HepG2 (cell line): Measurements from ENCODE around the gene TUBGCP6. TPM values are rescaled to one million over a fixed set of nuclear protein-coding genes. Genes with fewer than 3 reads are reported as not detected.

Experiments
- ATAD3A ChIP-seq: sonication (generic); formaldehyde crosslinking; IDR thresholded peaks from 2 replicates; pipeline ENCODE4 v1.4.0; 2020; ENCODE audit warnings: missing genetic modification reagents
- BHLHE40 ChIP-seq: IDR thresholded peaks from 2 replicates; pipeline ENCODE4 v1.6.1; 2011; ENCODE audit warnings: low read length, improper control_type of control experiment
- CEBPB ChIP-seq: IDR thresholded peaks from 2 replicates; pipeline ENCODE4 v1.6.1; 2011; ENCODE audit warnings: low read depth, low read length, improper control_type of control experiment, borderline replicate concordance
- GATAD2A ChIP-seq: IDR thresholded peaks from 2 replicates; pipeline ENCODE4 v1.6.1; 2016
- GZF1 ChIP-seq: sonication (generic); formaldehyde crosslinking; IDR thresholded peaks from 2 replicates; pipeline ENCODE4 v1.5.1; 2020; ENCODE audit warnings: mild to moderate bottlenecking, missing genetic modification reagents
- LCORL ChIP-seq, 2 experiments: fragments of 450-650 bp in 1 of 2; sonication (generic) in 1 of 2; formaldehyde crosslinking in 1 of 2; IDR thresholded peaks; 2 replicates each; pipeline versions ENCODE4 v1.5.0 to v1.6.1; 2017 to 2020; ENCODE audit warnings: antibody characterized with exemption in 1 of 2, missing genetic modification reagents in 1 of 2
- MAZ ChIP-seq, 2 experiments: sonication (generic) in 1 of 2; formaldehyde crosslinking in 1 of 2; IDR thresholded peaks; 2 replicates each; pipeline versions ENCODE4 v1.5.0 to v1.6.1; 2012 to 2020; ENCODE audit warnings: low read depth in 2 of 2, mild to moderate bottlenecking in 2 of 2, borderline replicate concordance in 1 of 2, improper control_type of control experiment in 1 of 2, low read length in 1 of 2, missing genetic modification reagents in 1 of 2, moderate library complexity in 1 of 2
- PATZ1 ChIP-seq: sonication (generic); formaldehyde crosslinking; IDR thresholded peaks from 2 replicates; pipeline ENCODE4 v1.4.0; 2020; ENCODE audit warnings: missing genetic modification reagents
- REXO4 ChIP-seq: sonication (generic); formaldehyde crosslinking; IDR thresholded peaks from 2 replicates; pipeline ENCODE4 v1.8.0; 2022; ENCODE audit warnings: missing genetic modification reagents, mild to moderate bottlenecking, borderline replicate concordance
- SOX5 ChIP-seq: IDR thresholded peaks from 2 replicates; pipeline ENCODE4 v1.6.1; 2016; ENCODE audit warnings: borderline replicate concordance
- THAP9 ChIP-seq: sonication (generic); formaldehyde crosslinking; IDR thresholded peaks from 2 replicates; pipeline ENCODE4; 2020; ENCODE audit warnings: missing genetic modification reagents, mild to moderate bottlenecking, borderline replicate concordance
- ZIK1 ChIP-seq: sonication (generic); formaldehyde crosslinking; IDR thresholded peaks from 2 replicates; pipeline ENCODE4 v1.5.0; 2020; ENCODE audit warnings: mild to moderate bottlenecking, low read depth, missing genetic modification reagents, borderline replicate concordance
- ZNF274 ChIP-seq: sonication (generic); formaldehyde crosslinking; IDR thresholded peaks from 2 replicates; pipeline ENCODE4 v1.5.1; 2020; ENCODE audit warnings: mild to moderate bottlenecking, missing genetic modification reagents
- ZNF280B ChIP-seq: sonication (generic); formaldehyde crosslinking; IDR thresholded peaks from 2 replicates; pipeline ENCODE4 v1.5.0; 2020; ENCODE audit warnings: missing genetic modification reagents, mild to moderate bottlenecking, borderline replicate concordance
- ZNF569 ChIP-seq: sonication (generic); formaldehyde crosslinking; IDR thresholded peaks from 2 replicates; pipeline ENCODE4 v1.5.0; 2020; ENCODE audit warnings: mild to moderate bottlenecking, missing genetic modification reagents, moderate library complexity, borderline replicate concordance
- ZNF598 ChIP-seq: sonication (generic); formaldehyde crosslinking; IDR thresholded peaks from 2 replicates; pipeline ENCODE4 v1.5.1; 2020; ENCODE audit warnings: mild to moderate bottlenecking, missing genetic modification reagents, borderline replicate concordance
- ZNF670 ChIP-seq: sonication (generic); formaldehyde crosslinking; IDR thresholded peaks from 2 replicates; pipeline ENCODE4 v1.8.0; 2022; ENCODE audit warnings: mild to moderate bottlenecking, missing genetic modification reagents, borderline replicate concordance
- ZNF691 ChIP-seq: sonication (generic); formaldehyde crosslinking; IDR thresholded peaks from 2 replicates; pipeline ENCODE4 v1.4.0; 2020; ENCODE audit warnings: missing genetic modification reagents, low read depth, mild to moderate bottlenecking, borderline replicate concordance
- ZNF713 ChIP-seq: sonication (generic); formaldehyde crosslinking; IDR thresholded peaks from 2 replicates; pipeline ENCODE4 v1.4.0; 2020; ENCODE audit warnings: mild to moderate bottlenecking, missing genetic modification reagents
- ZNF816 ChIP-seq: sonication (generic); formaldehyde crosslinking; IDR thresholded peaks from 2 replicates; pipeline ENCODE4 v1.8.0; 2022; ENCODE audit warnings: missing genetic modification reagents, mild to moderate bottlenecking, borderline replicate concordance
- polyA plus RNA-seq, 8 experiments: library from polyadenylated mRNA; depleted of rRNA in 3 of 8; stranded (reverse) in 7 of 8; unstranded in 1 of 8; fragments of >200 nt; fragmentation: Illumina TruSeq in 4 of 8; extraction: Trizol in 4 of 8; gene quantifications; 2 replicates each; pipeline versions ENCODE4 v1.2.1 to v1.2.3, GENCODE V29; 2011 to 2016; ENCODE audit warnings: low read depth in 4 of 8, missing spikeins in 1 of 8, mixed read lengths in 1 of 8; ENCODE audit not compliant: insufficient read depth in 1 of 8
- total RNA-seq, 5 experiments: library from RNA; depleted of rRNA; stranded (reverse); fragments of >200 nt; fragmentation: Illumina TruSeq; extraction: Trizol; gene quantifications; 2 replicates each; pipeline ENCODE4 v1.2.3, GENCODE V29; 2016; ENCODE audit warnings: low read depth in 1 of 5

The TUBGCP6 gene
- total and polyA plus RNA-seq, 2 of the 13 experiments (the other 11 are each of a cell fraction or from before 2014, with no cell fraction given) = 14.6 to 15.7 TPM

GRCh38 chr22:50244420-50245213 is at the start of gene TUBGCP6 (continued):
- TF ChIP-seq ZNF280B (CRISPR knock-in tag) (peak; percentile 52; the same call in 1 of the 2 replicates), PATZ1 (CRISPR knock-in tag) (peak; percentile 24; the same call in 1 of the 2 replicates), BHLHE40 (peak; percentile 32; the same call in 1 of the 2 replicates), MAZ (IDR thresholded peaks at IDR 0.05; ENCODE audit: borderline replicate concordance, low read depth, low read length) (0 out of 2 replicates have a peak, but pooled peaks have one; percentile 5), MAZ (CRISPR knock-in tag; IDR thresholded peaks at IDR 0.05; ENCODE audit: low read depth) (peak; percentile 84), ZNF598 (CRISPR knock-in tag) (0 out of 2 replicates have a peak, but pooled peaks have one; percentile 74), GZF1 (CRISPR knock-in tag) (peak; percentile 50; the same call in 1 of the 2 replicates), REXO4 (CRISPR knock-in tag) (no peak), ZNF569 (CRISPR knock-in tag) (no peak), ZNF670 (CRISPR knock-in tag) (no peak; the same call in 1 of the 2 replicates), ZNF713 (CRISPR knock-in tag) (0 out of 2 replicates have a peak, but pooled peaks have one; percentile 92), CEBPB (no peak), ZIK1 (CRISPR knock-in tag) (no peak; the same call in 1 of the 2 replicates), THAP9 (peak; percentile 86), ZNF816 (CRISPR knock-in tag) (no peak), LCORL (IDR thresholded peaks at IDR 0.05) (no peak), LCORL (CRISPR knock-in tag; IDR thresholded peaks at IDR 0.05) (peak; percentile 50; the same call in 1 of the 2 replicates), ATAD3A (no peak), GATAD2A (CRISPR knock-in tag) (peak; percentile 53; the same call in 1 of the 2 replicates), ZNF274 (CRISPR knock-in tag) (peak; percentile 71; the same call in 1 of the 2 replicates), ZNF691 (peak; percentile 90), SOX5 (CRISPR knock-in tag) (no peak; the same call in 1 of the 2 replicates)
